GM18861 (cell line): ENCODE measurements around the gene TMEM132D.

ENCODE experiments used
- ATAC-seq: cut with Tn5 transposase; IDR thresholded peaks from one replicate; pipeline ENCODE4 v1.9.1; 2021; ENCODE audit not compliant: unreplicated experiment

The TMEM132D gene

GRCh38 chr12:129670256-129670920, 233.4 kb downstream of the TMEM132D start:
- ATAC-seq, result no peak

GRCh38 chr12:129665414-129665813, 238.4 kb downstream of the TMEM132D start:
- no peak for ATAC-seq

- no peak for ATAC-seq
Measured at GRCh38 chr12:129662234-129662633, 241.6 kb downstream of the TMEM132D start.

GRCh38 chr12:129660946-129661345, 242.9 kb downstream of the TMEM132D start:
- no peak for ATAC-seq

GRCh38 chr12:129659961-129660622, 243.7 kb downstream of the TMEM132D start:
- no peak for ATAC-seq

- ATAC-seq, result no peak
Measured at GRCh38 chr12:129657179-129657578, 246.6 kb downstream of the TMEM132D start.

GRCh38 chr12:129651951-129652350, 251.9 kb downstream of the TMEM132D start:
- no peak for ATAC-seq

- ATAC-seq, result no peak
Measured at GRCh38 chr12:129641926-129642325, 261.9 kb downstream of the TMEM132D start.

GRCh38 chr12:129635021-129635685, 268.7 kb downstream of the TMEM132D start:
- no peak for ATAC-seq

GRCh38 chr12:129631316-129631715, 272.5 kb downstream of the TMEM132D start:
- ATAC-seq, result no peak

GRCh38 chr12:129629901-129630300, 273.9 kb downstream of the TMEM132D start:
- ATAC-seq, result no peak

- ATAC-seq, result no peak
Measured at GRCh38 chr12:129622566-129622965, 281.3 kb downstream of the TMEM132D start.

GRCh38 chr12:129619271-129619670, 284.6 kb downstream of the TMEM132D start:
- no peak for ATAC-seq

GRCh38 chr12:129617849-129618248, 286.0 kb downstream of the TMEM132D start:
- ATAC-seq, result no peak

GRCh38 chr12:129615001-129615400, 288.8 kb downstream of the TMEM132D start:
- ATAC-seq, result no peak

- no peak for ATAC-seq
Measured at GRCh38 chr12:129614221-129614885, 289.5 kb downstream of the TMEM132D start.

- ATAC-seq, result no peak
Measured at GRCh38 chr12:129613314-129613713, 290.5 kb downstream of the TMEM132D start.

- ATAC-seq, result no peak
Measured at GRCh38 chr12:129610601-129611120, 293.2 kb downstream of the TMEM132D start.

- no peak for ATAC-seq
Measured at GRCh38 chr12:129607756-129608155, 296.1 kb downstream of the TMEM132D start.

- no peak for ATAC-seq
Measured at GRCh38 chr12:129607301-129607700, 296.5 kb downstream of the TMEM132D start.

GRCh38 chr12:129606239-129606638, 297.6 kb downstream of the TMEM132D start:
- no peak for ATAC-seq
